Stimulated activated naive B cell treated with anti-CD40 and anti-IgM and Interleukin-4, amounts not matched to agents 10 μg/mL and 1 μg/mL and 100 μg/mL, for 72 hours (primary cell): ENCODE data around the gene AMDHD2.
"Not testable (repeated sequence)": the region's sequence is repeated elsewhere in the genome, so short reads cannot be mapped to it uniquely, and the experiment has no call there.

Experiments
- ATAC-seq, 2 donors: fragments of 150-1000 bp; cut with Tn5 transposase; replicated peaks; 2 replicates each; pipeline ENCODE4 v1.10.0; 2021; ENCODE audit warnings: moderate library complexity in 1 of 2
- DNase-seq: peaks from one replicate; pipeline ENCODE4 v3.0.0; 2021
- H3K27ac Mint-ChIP-seq: one replicate; pipeline ENCODE4 v1.8.0; 2022; ENCODE audit warnings: mild to moderate bottlenecking, mixed read lengths
- H3K27me3 Mint-ChIP-seq, 2 donors: one replicate each; pipeline ENCODE4 v1.8.0; 2022; ENCODE audit warnings: mixed read lengths in 2 of 2
- H3K36me3 Mint-ChIP-seq, 2 donors: one replicate each; pipeline ENCODE4 v1.8.0; 2022; ENCODE audit warnings: mixed read lengths in 2 of 2, mild to moderate bottlenecking in 1 of 2
- H3K4me1 Mint-ChIP-seq, 2 donors: one replicate each; pipeline ENCODE4 v1.8.0; 2022; ENCODE audit warnings: mixed read lengths in 2 of 2, mild to moderate bottlenecking in 1 of 2
- H3K4me3 Mint-ChIP-seq, 2 donors: one replicate each; pipeline ENCODE4 v1.8.0; 2022; ENCODE audit warnings: mild to moderate bottlenecking in 2 of 2, mixed read lengths in 2 of 2, moderate library complexity in 1 of 2
- H3K9me3 Mint-ChIP-seq, 2 donors: one replicate each; pipeline ENCODE4 v1.8.0; 2022; ENCODE audit warnings: mixed read lengths in 2 of 2, mild to moderate bottlenecking in 1 of 2

Gene AMDHD2

GRCh38 chr16:2567506-2567905, 47.3 kb downstream of the AMDHD2 start:
- not testable (repeated sequence) for H3K9me3 Mint-ChIP-seq, H3K27ac Mint-ChIP-seq, H3K4me1 Mint-ChIP-seq, H3K36me3 Mint-ChIP-seq, DNase-seq, H3K4me3 Mint-ChIP-seq, H3K27me3 Mint-ChIP-seq, ATAC-seq

GRCh38 chr16:2568573-2568972, 48.4 kb downstream of the AMDHD2 start:
- DNase-seq, H3K4me1 Mint-ChIP-seq, H3K4me3 Mint-ChIP-seq, ATAC-seq, H3K27ac Mint-ChIP-seq, H3K9me3 Mint-ChIP-seq, H3K27me3 Mint-ChIP-seq, H3K36me3 Mint-ChIP-seq: not testable (repeated sequence)

- not testable (repeated sequence) for H3K9me3 Mint-ChIP-seq, H3K4me3 Mint-ChIP-seq, H3K27ac Mint-ChIP-seq, H3K36me3 Mint-ChIP-seq, H3K27me3 Mint-ChIP-seq, H3K4me1 Mint-ChIP-seq, DNase-seq
- peak; percentile 71 to 82 for ATAC-seq
These were observed 52.5 kb downstream of the AMDHD2 start for GRCh38 chr16:2572704-2573103.

- not testable (repeated sequence) for H3K27ac Mint-ChIP-seq, DNase-seq, H3K27me3 Mint-ChIP-seq, H3K4me3 Mint-ChIP-seq, H3K4me1 Mint-ChIP-seq, H3K36me3 Mint-ChIP-seq, ATAC-seq, H3K9me3 Mint-ChIP-seq
These were observed 55.7 kb downstream of the AMDHD2 start for GRCh38 chr16:2575839-2576238.

GRCh38 chr16:2577044-2577443, 56.9 kb downstream of the AMDHD2 start:
- not testable (repeated sequence) for H3K27ac Mint-ChIP-seq, H3K36me3 Mint-ChIP-seq, H3K27me3 Mint-ChIP-seq, DNase-seq, H3K4me1 Mint-ChIP-seq, ATAC-seq, H3K4me3 Mint-ChIP-seq, H3K9me3 Mint-ChIP-seq

- H3K27ac Mint-ChIP-seq, H3K4me3 Mint-ChIP-seq, H3K27me3 Mint-ChIP-seq, H3K9me3 Mint-ChIP-seq, H3K36me3 Mint-ChIP-seq, ATAC-seq, DNase-seq, H3K4me1 Mint-ChIP-seq: not testable (repeated sequence)
These were observed 58.7 kb downstream of the AMDHD2 start for GRCh38 chr16:2578905-2579304.

GRCh38 chr16:2580143-2580542, 60.0 kb downstream of the AMDHD2 start:
- not testable (repeated sequence) for H3K4me1 Mint-ChIP-seq, H3K4me3 Mint-ChIP-seq, H3K36me3 Mint-ChIP-seq, H3K9me3 Mint-ChIP-seq, H3K27ac Mint-ChIP-seq, DNase-seq, H3K27me3 Mint-ChIP-seq
- peak; percentile 76 to 85 for ATAC-seq

- DNase-seq, ATAC-seq, H3K27me3 Mint-ChIP-seq, H3K4me3 Mint-ChIP-seq, H3K27ac Mint-ChIP-seq, H3K9me3 Mint-ChIP-seq, H3K36me3 Mint-ChIP-seq, H3K4me1 Mint-ChIP-seq: not testable (repeated sequence)
These were observed 60.6 kb downstream of the AMDHD2 start for GRCh38 chr16:2580818-2581217.
